ENCODE results near the gene FUOM. TPM values are rescaled to one million over a fixed set of nuclear protein-coding genes. Genes with fewer than 3 reads are reported as not detected.

FUOM gene
- total and polyA plus RNA-seq, 9 of the 15 experiments (the other 6 are each of a cell fraction or from before 2014, with no cell fraction given) = 1.8 to 96.1 (median 27.0) TPM

DNA sequence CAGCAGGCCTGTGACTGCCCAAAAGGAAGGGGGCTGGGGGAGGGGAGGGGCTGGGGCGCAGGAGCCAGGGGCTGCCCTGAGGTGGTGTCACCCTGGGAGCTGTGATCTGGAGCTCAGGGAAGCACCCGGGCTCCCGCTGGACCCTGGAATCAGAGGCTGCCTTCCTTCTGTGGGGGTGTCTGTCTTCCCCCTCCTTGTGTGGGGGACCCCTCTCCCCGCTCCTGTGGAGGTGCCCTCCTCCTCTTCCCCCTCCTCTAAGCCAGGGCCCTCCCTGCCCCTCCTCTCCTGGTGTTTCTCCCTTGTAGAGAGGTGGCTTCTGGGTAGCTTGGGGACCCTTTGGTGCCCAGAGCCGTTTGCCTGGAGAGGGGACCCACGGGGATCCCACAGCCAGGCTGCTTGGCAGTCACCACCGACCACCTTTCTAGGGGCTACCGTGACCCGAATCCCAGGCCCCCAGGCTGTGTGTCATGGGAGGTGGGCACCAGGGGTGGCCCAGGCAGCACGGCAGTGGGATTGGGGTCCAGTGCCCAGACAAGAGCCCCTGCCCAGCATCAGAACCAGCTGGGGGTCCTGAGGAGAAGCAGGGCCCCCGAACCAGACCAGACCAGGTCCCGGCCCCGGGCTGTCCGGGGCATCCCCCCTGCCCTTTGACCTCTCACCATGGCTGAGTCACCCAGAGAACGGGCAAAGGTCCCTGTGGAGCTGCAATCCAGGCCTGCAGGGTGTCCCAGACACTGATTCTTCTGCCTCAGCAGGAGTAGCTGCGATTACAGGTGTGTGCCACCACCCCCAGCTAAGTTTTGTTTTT, 9.9 kb downstream of the FUOM start:
- TF ChIP-seq ZNF239 (CRISPR knock-in tag; IDR thresholded peaks at IDR 0.05) = no peak
- no peak for TF ChIP-seq NR2C2 (CRISPR knock-in tag; IDR thresholded peaks at IDR 0.05)
- peak; percentile 44; the same call in 1 of the 2 replicates for TF ChIP-seq NR2C2 (tag; IDR thresholded peaks at IDR 0.05)
- peak; percentile 48 for TF ChIP-seq POLR2G (IDR thresholded peaks at IDR 0.05; ENCODE audit: low read depth, low read length)
- TF ChIP-seq NR2C1 (IDR thresholded peaks at IDR 0.05) = peak; percentile 36; the same call in 1 of the 2 replicates
- TF ChIP-seq NR2C1 (tag; IDR thresholded peaks at IDR 0.05) = peak; percentile 65
- Histone ChIP-seq H3K9me3 (replicated peaks; ENCODE audit: control insufficient read depth, insufficient read depth, low read depth, low read length) (no peaks in the 10 kb centered on the region), H3K4me2 (ENCODE audit: insufficient read depth, low read length) (no peak overlapping the region), H2AFZ (ENCODE audit: low read depth, low read length) (no peak overlapping the region), H3K9me1 (ENCODE audit: control insufficient read depth, insufficient read depth, low read length) (no peaks in the 10 kb centered on the region), H4K20me1 (replicated peaks; ENCODE audit: control insufficient read depth, insufficient read depth, low read length) (no peaks in the 10 kb centered on the region), H3K4me1 (replicated peaks in 1 of 2; ENCODE audit: control insufficient read depth in 2 of 2, insufficient read depth in 2 of 2, low read length in 2 of 2) (peaks cover 7 to 50% of the 10 kb centered on the region in 2 experiments; a peak in 4 of 5 replicates), H3K4me3 (no peak overlapping the region), H3K79me2 (ENCODE audit: control insufficient read depth, insufficient read depth, low read length) (no peaks in the 10 kb centered on the region), H3K36me3 (ENCODE audit: control insufficient read depth, insufficient read depth, low read length) (no peaks in the 10 kb centered on the region), H3K27ac (ENCODE audit: extremely low read depth, low read depth, low read length) (no peak overlapping the region), H3K27me3 (ENCODE audit: control insufficient read depth in 2 of 2, insufficient read depth in 2 of 2, low read length in 2 of 2) (no peaks in the 10 kb centered on the region; a peak in 1 of 5 replicates), H3K9ac (ENCODE audit: insufficient read depth in 1 of 2, low read depth in 2 of 2, low read length in 2 of 2) (no peak overlapping the region)
- DNase-seq (ENCODE audit: extremely low read depth in 1 of 4, low spot score in 3 of 4) = no peak
- intact Hi-C loops (cut with micrococcal nuclease) = no loop called here
- no TSS peak for BruUV-seq (replicated peaks)
- FAIRE-seq = no peak
- POLR2A ChIA-PET = no interaction called here
- CTCF ChIA-PET (ENCODE audit: low intra/inter-chr PET ratio) = no interaction called here
- no peak for ATAC-seq
- in situ Hi-C loops (cut with MboI) = no loop called here
- 11% methylated on average over 9 of the region's 16 CpGs for WGBS (ENCODE audit: insufficient coverage, low coverage, missing lambda C conversion rate)

All from K562 (cell line).